Natural killer cell (primary cell): ENCODE measurements around the gene RMRP. TPM values are rescaled to one million over a fixed set of nuclear protein-coding genes. Genes with fewer than 3 reads are reported as not detected.

Source experiments
- ATAC-seq, 3 donors: fragments of 150-1000 bp in 2 of 3; fragments of 200-7000 bp in 1 of 3; cut with Tn5 transposase; 1 replicate in 1 of 3; 2 replicates in 2 of 3; pipeline ENCODE4 v1.10.0; 2021; ENCODE audit warnings: mild to moderate bottlenecking in 2 of 3, moderate library complexity in 2 of 3
- DNase-seq, 2 donors: peaks; one replicate each; pipeline versions ENCODE4 v3.0.0 to v3.0.0-alpha.2; 2013 to 2021; ENCODE audit warnings: mixed read lengths in 1 of 2
- H3K27ac ChIP-seq: one replicate; pipeline ENCODE4 v1.5.1; 2013; ENCODE audit warnings: mild to moderate bottlenecking, low read length
- H3K27me3 ChIP-seq: one replicate; pipeline ENCODE4 v1.6.1; 2013; ENCODE audit warnings: low read length; ENCODE audit not compliant: control insufficient read depth, insufficient read depth
- H3K36me3 ChIP-seq: one replicate; pipeline ENCODE4 v1.6.1; 2013; ENCODE audit warnings: low read length; ENCODE audit not compliant: control insufficient read depth, insufficient read depth
- H3K4me1 ChIP-seq: one replicate; pipeline ENCODE4 v1.6.1; 2013; ENCODE audit warnings: low read length; ENCODE audit not compliant: control insufficient read depth, insufficient read depth
- H3K4me3 ChIP-seq: one replicate; pipeline ENCODE4 v1.5.1; 2013; ENCODE audit warnings: low read length
- H3K9me3 ChIP-seq: one replicate; pipeline ENCODE4 v1.6.1; 2013; ENCODE audit warnings: low read length; ENCODE audit not compliant: control insufficient read depth, insufficient read depth
- H3K27ac Mint-ChIP-seq, 2 donors: one replicate each; pipeline ENCODE4 v1.8.0; 2022; ENCODE audit warnings: mild to moderate bottlenecking in 2 of 2, mixed read lengths in 2 of 2, moderate library complexity in 1 of 2
- H3K27me3 Mint-ChIP-seq, 2 donors: one replicate each; pipeline ENCODE4 v1.8.0; 2022; ENCODE audit warnings: low read depth in 2 of 2, mixed read lengths in 2 of 2
- H3K36me3 Mint-ChIP-seq: one replicate; pipeline ENCODE4 v1.8.0; 2022; ENCODE audit warnings: mixed read lengths
- H3K4me1 Mint-ChIP-seq, 2 donors: one replicate each; pipeline ENCODE4 v1.8.0; 2022; ENCODE audit warnings: mixed read lengths in 2 of 2
- H3K4me3 Mint-ChIP-seq: one replicate; pipeline ENCODE4 v1.8.0; 2022; ENCODE audit warnings: mild to moderate bottlenecking, moderate library complexity, mixed read lengths
- H3K9me3 Mint-ChIP-seq, 2 donors: one replicate each; pipeline ENCODE4 v1.8.0; 2022; ENCODE audit warnings: mixed read lengths in 2 of 2
- CTCF ChIP-seq: fragments of 200-600 bp; IDR thresholded peaks from one replicate; pipeline ENCODE4 v1.8.0; 2022; ENCODE audit warnings: antibody characterized with exemption
- WGBS: methylation state at CpG from one replicate; pipeline ENCODE4 v1.1.7; 2013; ENCODE audit warnings: missing lambda C conversion rate; ENCODE audit not compliant: insufficient coverage; 5-methylcytosine and 5-hydroxymethylcytosine counted together
- intact Hi-C: fragments of 100-400 bp; cut with micrococcal nuclease; formaldehyde crosslinking; loops from one replicate; pipeline ENCODE4 v1.14.2; 2022
- total RNA-seq, 4 donors: library from RNA; stranded (reverse); fragments of 120-200 nt in 1 of 4; gene quantifications; one replicate each; pipeline versions ENCODE4 v1.2.3 to v1.2.4, GENCODE V29; 2013 to 2022

RMRP gene
- total RNA-seq, 3 donors from 2014 or later (not counting 1 experiment from before 2014, with no cell fraction given), result 5,042 to 6,602 (median 5,874) TPM

- H3K27me3 ChIP-seq, result no peaks in the 10 kb centered on the region
- Mint-ChIP-seq H3K4me3 (no peak overlapping the region), H3K27ac (peak overlapping the region in 1 of 2 donors; percentile 75), H3K36me3 (no peaks in the 10 kb centered on the region), H3K4me1 (peaks cover 28 to 48% of the 10 kb centered on the region in 2 donors), H3K27me3 (no peaks in the 10 kb centered on the region), H3K9me3 (no peaks in the 10 kb centered on the region)
- peaks cover 33% of the 10 kb centered on the region for H3K4me1 ChIP-seq
- WGBS, result 95% methylated on average over 7 of the region's 7 CpGs
- DNase-seq (no peak), ATAC-seq (no peak)
- intact Hi-C loops, result no loop called here
- H3K36me3 ChIP-seq, result peaks cover 39% of the 10 kb centered on the region
- no peak overlapping the region for H3K4me3 ChIP-seq
- H3K27ac ChIP-seq, result no peak overlapping the region
- H3K9me3 ChIP-seq, result no peaks in the 10 kb centered on the region
- no peak for TF ChIP-seq CTCF
Observed at GRCh38 chr9:35608221-35608620, 49.6 kb downstream of the RMRP start.

Other genes starting within 250 kb of the RMRP start
- gene RUSC2, start 167.9 kb downstream of the RMRP start, total RNA-seq, result 1 to 10 TPM; 2.0 to 7.9 (median 2.5) TPM
- 10 to 100 TPM; 40.7 to 72.5 (median 47.5) TPM for gene TESK1, start 52.8 kb downstream of the RMRP start, total RNA-seq
- gene CD72, start 39.6 kb downstream of the RMRP start, total RNA-seq, result 10 to 100 TPM; 27.0 to 48.1 (median 32.3) TPM
- 1 to 10 TPM in 2 of 3 donors, not detected in 1; 1.2 to 1.4 TPM for gene SIT1, start 7.1 kb downstream of the RMRP start, total RNA-seq
- 10 to 100 TPM; 30.9 to 37.9 (median 36.8) TPM for gene CCDC107, start 273 bp upstream of the RMRP start, total RNA-seq
- gene ARHGEF39, start 7.2 kb upstream of the RMRP start, total RNA-seq, result 1 to 10 TPM; 1.3 to 3.2 (median 1.5) TPM
- gene CA9, start 15.9 kb upstream of the RMRP start, total RNA-seq, result not detected
- 10 to 100 TPM; 20.9 to 23.8 (median 22.9) TPM for gene TPM2, start 31.9 kb upstream of the RMRP start, total RNA-seq
- 100 to 1,000 TPM; 509 to 552 (median 528) TPM for gene TLN1, start 74.2 kb upstream of the RMRP start, total RNA-seq
- gene CREB3, start 74.6 kb upstream of the RMRP start, total RNA-seq, result 10 to 100 TPM; 15.7 to 19.7 (median 18.8) TPM
- gene GBA2, start 91.2 kb upstream of the RMRP start, total RNA-seq, result 100 to 1,000 TPM in 2 of 3 donors, 10 to 100 TPM in 1; 76.4 to 118 (median 101) TPM
- 10 to 100 TPM; 22.3 to 26.4 (median 23.3) TPM for gene RGP1, start 91.3 kb upstream of the RMRP start, total RNA-seq
- not detected for gene MSMP, start 96.3 kb upstream of the RMRP start, total RNA-seq
- 1 to 10 TPM; 2.1 to 2.7 (median 2.4) TPM for gene NPR2, start 133.6 kb upstream of the RMRP start, total RNA-seq
- gene SPAG8, start 154.2 kb upstream of the RMRP start, total RNA-seq, result 1 to 10 TPM; 2.0 to 2.4 (median 2.1) TPM
- gene HINT2, start 157.0 kb upstream of the RMRP start, total RNA-seq, result 10 to 100 TPM; 25.8 to 27.5 (median 25.9) TPM
- not detected for gene FAM221B, start 170.7 kb upstream of the RMRP start, total RNA-seq
- gene TMEM8B, start 171.2 kb upstream of the RMRP start, total RNA-seq, result 1 to 10 TPM; 5.2 to 7.8 (median 5.4) TPM
- gene OR13J1, start 212.4 kb upstream of the RMRP start, total RNA-seq, result not detected
- gene HRCT1, start 248.2 kb upstream of the RMRP start, total RNA-seq, result not detected